ENCODE results near the gene ALKBH5. TPM values are rescaled to one million over a fixed set of nuclear protein-coding genes. Genes with fewer than 3 reads are reported as not detected.

ALKBH5 gene
- polyA plus RNA-seq, 1 of the 3 experiments (the other 2 are of a cell fraction): 41.0 TPM

- no peaks in the 10 kb centered on the region for H3K9me2 ChIP-seq
- peaks cover 0 to 24% of the 10 kb centered on the region in 2 experiments for H3K36me3 ChIP-seq (replicated peaks in 1 of 2; ENCODE audit: control insufficient read depth in 1 of 2, insufficient read depth in 2 of 2, low read length in 1 of 2)
- peaks cover 4% of the 10 kb centered on the region for H3F3A ChIP-seq (replicated peaks; ENCODE audit: insufficient read depth)
- no peak overlapping the region for H3K9ac ChIP-seq
- H3K4me2 ChIP-seq: no peak overlapping the region
- ChIA-PET CTCF (no interaction called here), POLR2A (no interaction called here)
- H3K9me3 ChIP-seq: no peaks in the 10 kb centered on the region
- 0 out of 2 replicates have a peak, but pooled peaks cover 7% of the 10 kb centered on the region for H4K20me1 ChIP-seq (ENCODE audit: insufficient read depth)
- no peak overlapping the region for H2AFZ ChIP-seq (ENCODE audit: low read depth)
- no peak overlapping the region for H3K27ac ChIP-seq (ENCODE audit: low read depth in 2 of 2, low read length in 1 of 2)
- peaks cover 24% of the 10 kb centered on the region for H3K79me2 ChIP-seq (ENCODE audit: insufficient read depth)
- TF ChIP-seq FOSL2 (IDR thresholded peaks at IDR 0.05; ENCODE audit: borderline replicate concordance, low read depth) (no peak), JUND (IDR thresholded peaks at IDR 0.05) (no peak), FOXM1 (IDR thresholded peaks at IDR 0.05; ENCODE audit: low read depth) (no peak), REST (IDR thresholded peaks at IDR 0.05; ENCODE audit: low read depth, low read length) (no peak), CHD2 (IDR thresholded peaks at IDR 0.05; ENCODE audit: low read length, partially characterized antibody) (no peak), CTCF (IDR thresholded peaks at IDR 0.05) (no peak), PBX3 (IDR thresholded peaks at IDR 0.05) (no peak), TAF1 (IDR thresholded peaks at IDR 0.05; ENCODE audit: borderline replicate concordance, low read depth, low read length) (no peak), RAD21 (IDR thresholded peaks at IDR 0.05; ENCODE audit: low read length) (no peak), SMC3 (IDR thresholded peaks at IDR 0.05; ENCODE audit: low read depth, low read length) (no peak), MEF2A (IDR thresholded peaks at IDR 0.05; ENCODE audit: borderline replicate concordance, low read depth) (no peak)
- peaks cover 6 to 7% of the 10 kb centered on the region in 2 experiments; a peak in 3 of 4 replicates for H3K4me1 ChIP-seq (ENCODE audit: control insufficient read depth in 1 of 2, insufficient read depth in 2 of 2, low read depth in 1 of 2, low read length in 1 of 2)
- no peaks in the 10 kb centered on the region for H3K27me3 ChIP-seq (ENCODE audit: insufficient read depth)
- no peak for DNase-seq
- WGBS (ENCODE audit: low lambda C conversion rate): 96% methylated on average over 19 of the region's 22 CpGs
- H3K4me3 ChIP-seq (ENCODE audit: low read depth in 2 of 2, low read length in 1 of 2): no peak overlapping the region
Observed at GRCh38 chr17:18233803-18234518, 50.3 kb downstream of the ALKBH5 start.
